Upper lobe of right lung (tissue), 1 donor: ENCODE measurements around the gene PNPLA3. TPM values are rescaled to one million over a fixed set of nuclear protein-coding genes. Genes with fewer than 3 reads are reported as not detected.

Experiments used
- ATAC-seq: fragments of 200-7000 bp; cut with Tn5 transposase; one replicate; pipeline ENCODE4 v1.9.1; 2020; ENCODE audit warnings: mild to moderate bottlenecking, moderate library complexity
- DNase-seq: peaks from one replicate; pipeline ENCODE4 v3.0.0-alpha.2; 2020
- H3K27ac ChIP-seq: fragments of 200-600 bp; one replicate; pipeline ENCODE4 v1.8.0; 2022
- H3K27me3 ChIP-seq: fragments of 200-600 bp; one replicate; pipeline ENCODE4 v1.8.0; 2022; ENCODE audit warnings: mild to moderate bottlenecking
- H3K36me3 ChIP-seq: fragments of 200-600 bp; one replicate; pipeline ENCODE4 v1.8.0; 2022
- H3K4me1 ChIP-seq: fragments of 200-600 bp; one replicate; pipeline ENCODE4 v1.8.0; 2022
- H3K4me3 ChIP-seq: fragments of 200-600 bp; one replicate; pipeline ENCODE4 v1.8.0; 2022; ENCODE audit warnings: mild to moderate bottlenecking
- H3K9me3 ChIP-seq: fragments of 200-600 bp; one replicate; pipeline ENCODE4 v1.8.0; 2022
- CTCF ChIP-seq: fragments of 200-600 bp; IDR thresholded peaks from one replicate; pipeline ENCODE4 v1.8.0; 2022; ENCODE audit warnings: antibody characterized with exemption
- intact Hi-C: fragments of 100-400 bp; cut with DNase I; formaldehyde crosslinking; loops from one replicate; pipeline ENCODE4 v1.11.0; 2022
- total RNA-seq: library from RNA; stranded (reverse); fragmentation: NEBNext Ultra II Directional; extraction: Animal tissue kit (Norgen Biotek cat#: 25700); gene quantifications from one replicate; pipeline ENCODE4 v1.2.1, GENCODE V29; 2021
- donor health status: DM: no; HTN: yes; CAD: no; lungs with severe emphysema.

Gene PNPLA3
- total RNA-seq, 1 donor from 2014 or later: 3.7 TPM

- H3K27me3 ChIP-seq: peaks cover 51% of the 10 kb centered on the region
- no peak for TF ChIP-seq CTCF
- H3K4me3 ChIP-seq: no peak overlapping the region
- no peaks in the 10 kb centered on the region for H3K36me3 ChIP-seq
- no peaks in the 10 kb centered on the region for H3K4me1 ChIP-seq
- intact Hi-C loops: no loop called here
- DNase-seq (peak; percentile 38), ATAC-seq (no peak)
- H3K27ac ChIP-seq: no peak overlapping the region
- no peaks in the 10 kb centered on the region for H3K9me3 ChIP-seq
These were observed 30.3 kb upstream of the PNPLA3 start for GRCh38 chr22:43893266-43893665.

- no peaks in the 10 kb centered on the region for H3K36me3 ChIP-seq
- H3K4me3 ChIP-seq: no peak overlapping the region
- DNase-seq (peak; percentile 47), ATAC-seq (no peak)
- no peak for TF ChIP-seq CTCF
- H3K27me3 ChIP-seq: peaks cover 47% of the 10 kb centered on the region
- intact Hi-C loops: no loop called here
- no peaks in the 10 kb centered on the region for H3K4me1 ChIP-seq
- H3K27ac ChIP-seq: no peak overlapping the region
- H3K9me3 ChIP-seq: no peaks in the 10 kb centered on the region
These were observed 29.5 kb upstream of the PNPLA3 start for GRCh38 chr22:43894122-43894521.

GRCh38 chr22:43895986-43896645 lies 27.5 kb upstream of the PNPLA3 start:
- intact Hi-C loops: no loop called here
- DNase-seq (no peak), ATAC-seq (no peak)
- no peaks in the 10 kb centered on the region for H3K4me1 ChIP-seq
- TF ChIP-seq CTCF: no peak
- H3K4me3 ChIP-seq: no peak overlapping the region
- no peaks in the 10 kb centered on the region for H3K36me3 ChIP-seq
- H3K27me3 ChIP-seq: peaks cover 31% of the 10 kb centered on the region
- no peaks in the 10 kb centered on the region for H3K9me3 ChIP-seq
- H3K27ac ChIP-seq: no peak overlapping the region

GRCh38 chr22:43897751-43898261 lies 25.8 kb upstream of the PNPLA3 start:
- Histone ChIP-seq H3K4me3 (no peak overlapping the region), H3K27ac (no peak overlapping the region), H3K27me3 (peaks cover 16% of the 10 kb centered on the region), H3K4me1 (no peaks in the 10 kb centered on the region), H3K9me3 (no peaks in the 10 kb centered on the region), H3K36me3 (no peaks in the 10 kb centered on the region)
- intact Hi-C loops: no loop called here
- ATAC-seq (no peak), DNase-seq (no peak)
- TF ChIP-seq CTCF: no peak

- Histone ChIP-seq H3K9me3 (no peaks in the 10 kb centered on the region), H3K27me3 (peaks cover 4% of the 10 kb centered on the region), H3K36me3 (no peaks in the 10 kb centered on the region), H3K27ac (no peak overlapping the region), H3K4me3 (no peak overlapping the region), H3K4me1 (no peaks in the 10 kb centered on the region)
- intact Hi-C loops: no loop called here
- no peak for TF ChIP-seq CTCF
- DNase-seq: no peak
- no peak for ATAC-seq
These were observed 23.4 kb upstream of the PNPLA3 start for GRCh38 chr22:43900206-43900605.
